GM19455 (cell line): ENCODE measurements around the gene ANGPTL4.
"Not testable (repeated sequence)": the region's sequence is repeated elsewhere in the genome, so short reads cannot be mapped to it uniquely, and the experiment has no call there.

ENCODE experiments used
- ATAC-seq: cut with Tn5 transposase; IDR thresholded peaks from one replicate; pipeline ENCODE4 v1.9.1; 2021; ENCODE audit not compliant: unreplicated experiment

Gene ANGPTL4

DNA sequence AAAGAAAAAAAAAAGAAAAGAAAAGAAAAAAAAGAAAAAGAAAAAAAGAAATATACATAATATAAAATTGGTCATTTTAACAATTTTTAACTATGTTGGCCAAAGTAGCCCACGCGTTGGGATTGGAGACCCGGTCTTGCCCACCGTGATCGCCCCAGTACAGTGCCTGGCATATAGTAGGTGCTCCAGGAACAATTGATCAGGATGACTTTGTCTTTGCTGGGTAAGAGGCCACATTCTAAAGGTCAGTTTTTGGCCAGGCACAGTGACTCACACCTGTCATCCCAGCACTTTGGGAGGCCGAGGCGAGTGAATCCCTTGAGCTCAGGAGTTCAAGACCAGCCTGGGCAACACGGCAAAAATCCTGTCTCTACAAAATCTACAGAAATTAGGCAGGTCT is 3.8 kb upstream of the ANGPTL4 start:
- ATAC-seq: no peak

DNA sequence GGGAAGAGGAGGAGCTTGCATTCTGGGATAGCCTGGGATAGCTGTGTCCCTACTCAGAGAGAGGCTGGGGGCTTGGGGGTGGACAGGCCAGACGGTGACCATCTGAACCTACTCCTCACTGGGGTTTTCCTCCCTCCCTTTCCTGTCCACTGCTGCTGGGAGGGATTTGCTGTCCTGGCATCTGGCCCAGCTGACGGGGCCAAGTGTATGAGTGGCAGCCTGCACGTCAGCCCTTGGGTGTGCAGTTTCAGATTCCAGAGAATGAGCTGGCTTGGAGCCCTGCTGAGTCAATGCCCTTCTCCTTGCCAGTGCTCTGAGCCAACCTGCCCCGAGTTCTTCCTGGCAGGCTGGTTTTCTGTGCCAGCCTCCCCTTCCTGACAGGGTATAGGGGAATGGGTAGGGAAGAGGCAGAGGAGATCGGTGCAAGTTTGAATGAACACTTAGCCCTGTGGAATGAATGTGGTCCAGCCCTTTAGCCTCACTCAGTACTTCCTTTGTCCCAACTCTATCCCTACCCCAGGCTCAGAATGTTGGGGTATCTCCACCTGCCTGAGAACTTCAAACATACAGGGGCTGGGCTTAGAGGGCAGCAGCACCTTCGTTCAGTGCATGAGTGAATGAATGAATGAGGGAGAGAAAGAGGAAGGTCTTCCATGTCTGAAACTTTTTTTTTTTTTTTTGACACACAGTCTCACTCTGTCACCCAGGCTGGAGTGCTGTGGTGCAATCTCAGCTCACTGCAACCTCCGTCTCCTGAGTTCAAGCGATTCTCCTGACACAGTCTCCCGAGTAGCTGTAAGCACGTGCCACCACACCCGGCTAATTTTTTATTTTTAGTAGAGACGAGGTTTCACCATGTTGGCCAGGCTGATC is 1.8 kb upstream of the ANGPTL4 start:
- ATAC-seq: no peak

DNA sequence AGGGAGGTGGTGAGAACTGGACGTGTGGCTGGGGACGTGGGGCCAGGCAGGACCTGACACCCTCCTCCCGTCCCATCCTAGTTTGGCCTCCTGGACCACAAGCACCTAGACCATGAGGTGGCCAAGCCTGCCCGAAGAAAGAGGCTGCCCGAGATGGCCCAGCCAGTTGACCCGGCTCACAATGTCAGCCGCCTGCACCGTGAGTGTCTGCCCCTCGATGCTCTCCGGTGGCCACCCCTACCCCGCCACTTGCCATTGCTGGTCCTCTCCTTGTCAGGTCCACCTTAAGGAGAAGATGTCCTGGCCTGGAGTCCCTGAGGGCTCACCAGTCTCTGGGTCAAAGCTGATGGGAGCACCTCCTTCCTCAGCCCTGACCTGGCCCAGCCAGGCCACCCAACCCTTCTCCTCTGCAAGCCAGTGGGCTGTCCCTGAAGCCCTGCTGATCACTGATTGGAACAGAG is 2.2 kb downstream of the ANGPTL4 start:
- no peak for ATAC-seq

DNA sequence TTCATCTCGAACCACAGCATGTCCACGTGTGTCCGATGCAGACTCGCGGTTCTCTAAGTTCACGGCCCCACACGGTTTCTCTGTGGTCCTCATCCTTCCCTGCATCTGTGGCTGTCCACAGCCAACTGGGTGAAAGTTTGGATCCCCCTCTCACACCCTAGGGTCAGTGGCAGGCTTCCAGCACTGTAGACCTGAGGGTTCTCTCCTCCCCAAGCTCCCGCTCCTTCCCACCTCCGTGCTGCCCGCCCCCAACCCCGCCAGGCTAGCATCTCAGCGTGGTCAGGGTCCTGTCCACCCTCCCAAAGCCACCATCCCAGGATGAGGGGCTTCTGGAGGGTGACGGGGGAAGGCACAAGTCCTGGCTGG is 3.0 kb downstream of the ANGPTL4 start:
- no peak for ATAC-seq

DNA sequence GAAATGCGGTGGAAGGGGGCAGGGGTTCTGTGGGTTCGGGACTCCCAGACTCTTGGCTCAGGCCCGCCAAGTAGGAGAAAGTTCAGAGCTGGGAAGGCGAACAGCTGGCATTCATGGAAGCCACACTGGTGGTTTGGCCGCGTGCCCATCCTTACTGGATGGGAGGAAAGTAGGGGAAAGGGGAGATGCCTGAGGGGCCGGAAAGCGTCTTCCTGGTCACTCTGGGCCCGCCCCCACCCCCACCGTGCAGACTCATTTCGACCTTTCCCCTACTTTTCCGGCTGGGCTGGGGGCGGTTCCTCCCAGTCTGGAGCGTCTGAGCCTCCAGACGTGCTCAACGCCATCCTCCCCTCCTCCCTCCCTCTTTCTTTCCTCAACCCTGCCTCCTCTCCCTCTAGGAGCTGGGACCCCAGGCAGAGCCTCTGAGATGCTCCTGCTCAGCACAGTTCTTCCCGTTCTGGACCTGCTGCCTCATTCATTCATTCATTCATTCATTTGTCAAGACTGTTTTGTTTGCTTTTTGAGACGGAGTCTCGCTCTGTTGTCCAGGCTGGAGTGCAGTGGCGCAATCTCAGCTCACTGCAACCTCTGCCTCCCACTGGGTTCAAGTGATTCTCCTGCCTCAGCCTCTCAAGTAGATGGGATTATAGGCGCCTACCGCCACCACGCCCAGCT is 3.5 kb downstream of the ANGPTL4 start:
- ATAC-seq: no peak

DNA sequence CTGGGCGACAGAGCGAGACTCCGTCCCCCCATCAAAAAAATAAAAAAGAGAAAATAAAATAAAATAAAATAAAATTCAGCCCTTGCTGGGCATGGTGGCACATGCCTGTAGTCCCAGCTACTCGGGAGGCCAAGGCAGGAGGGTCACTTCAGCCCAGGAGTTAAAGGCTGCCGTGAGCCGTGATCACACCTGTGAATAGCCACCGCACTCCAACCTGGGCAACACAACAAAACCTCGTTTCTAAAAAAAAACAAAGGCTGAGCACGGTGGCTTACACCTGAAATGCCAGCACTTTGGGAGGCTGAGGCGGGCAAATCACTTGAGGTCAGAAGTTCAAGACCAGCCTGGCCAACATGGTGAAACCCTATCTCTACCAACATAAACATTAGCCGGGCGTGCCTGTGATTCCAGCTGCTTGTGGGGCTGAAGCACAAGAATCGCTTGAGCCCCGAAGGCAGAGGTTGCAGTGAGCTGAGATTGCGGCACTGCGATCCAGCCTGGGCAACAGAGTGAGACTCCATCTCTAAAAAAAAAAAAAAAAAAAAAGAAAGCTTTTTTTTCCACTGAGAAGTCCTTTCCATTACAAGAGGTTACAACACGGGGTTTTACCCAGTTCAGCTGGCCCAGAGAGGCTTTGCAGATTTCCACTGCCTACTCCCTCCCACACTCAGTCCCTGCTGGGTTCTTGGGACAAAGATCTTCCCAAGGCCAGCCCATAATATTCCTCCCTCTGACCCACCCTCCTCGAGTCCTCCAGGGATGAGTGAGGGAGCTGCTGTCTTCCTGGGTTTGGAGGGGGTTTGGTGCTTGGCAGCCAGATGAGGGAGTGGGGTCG is 6.4 kb downstream of the ANGPTL4 start:
- no peak for ATAC-seq

DNA sequence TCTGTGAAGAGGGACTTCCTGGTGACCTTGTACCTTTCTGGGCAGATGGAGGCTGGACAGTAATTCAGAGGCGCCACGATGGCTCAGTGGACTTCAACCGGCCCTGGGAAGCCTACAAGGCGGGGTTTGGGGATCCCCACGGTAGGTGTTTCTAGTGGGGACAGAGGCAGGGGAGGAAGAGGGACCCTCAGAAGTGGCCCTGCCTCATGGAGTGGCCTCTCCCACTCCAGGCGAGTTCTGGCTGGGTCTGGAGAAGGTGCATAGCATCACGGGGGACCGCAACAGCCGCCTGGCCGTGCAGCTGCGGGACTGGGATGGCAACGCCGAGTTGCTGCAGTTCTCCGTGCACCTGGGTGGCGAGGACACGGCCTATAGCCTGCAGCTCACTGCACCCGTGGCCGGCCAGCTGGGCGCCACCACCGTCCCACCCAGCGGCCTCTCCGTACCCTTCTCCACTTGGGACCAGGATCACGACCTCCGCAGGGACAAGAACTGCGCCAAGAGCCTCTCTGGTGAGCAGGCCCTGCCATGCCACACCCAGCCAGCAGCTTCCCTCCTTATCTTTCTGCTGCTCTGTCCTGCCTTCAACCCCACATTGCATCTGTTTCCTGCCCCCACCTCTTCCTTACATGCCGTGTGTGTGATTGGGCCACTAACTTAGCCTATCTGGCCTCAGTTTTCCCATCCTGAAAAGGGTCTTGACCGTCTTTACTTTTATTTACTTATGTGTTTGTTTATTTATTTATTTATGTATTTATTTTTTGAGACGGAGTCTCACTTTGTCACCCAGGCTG is 7.3 kb downstream of the ANGPTL4 start:
- no peak for ATAC-seq

DNA sequence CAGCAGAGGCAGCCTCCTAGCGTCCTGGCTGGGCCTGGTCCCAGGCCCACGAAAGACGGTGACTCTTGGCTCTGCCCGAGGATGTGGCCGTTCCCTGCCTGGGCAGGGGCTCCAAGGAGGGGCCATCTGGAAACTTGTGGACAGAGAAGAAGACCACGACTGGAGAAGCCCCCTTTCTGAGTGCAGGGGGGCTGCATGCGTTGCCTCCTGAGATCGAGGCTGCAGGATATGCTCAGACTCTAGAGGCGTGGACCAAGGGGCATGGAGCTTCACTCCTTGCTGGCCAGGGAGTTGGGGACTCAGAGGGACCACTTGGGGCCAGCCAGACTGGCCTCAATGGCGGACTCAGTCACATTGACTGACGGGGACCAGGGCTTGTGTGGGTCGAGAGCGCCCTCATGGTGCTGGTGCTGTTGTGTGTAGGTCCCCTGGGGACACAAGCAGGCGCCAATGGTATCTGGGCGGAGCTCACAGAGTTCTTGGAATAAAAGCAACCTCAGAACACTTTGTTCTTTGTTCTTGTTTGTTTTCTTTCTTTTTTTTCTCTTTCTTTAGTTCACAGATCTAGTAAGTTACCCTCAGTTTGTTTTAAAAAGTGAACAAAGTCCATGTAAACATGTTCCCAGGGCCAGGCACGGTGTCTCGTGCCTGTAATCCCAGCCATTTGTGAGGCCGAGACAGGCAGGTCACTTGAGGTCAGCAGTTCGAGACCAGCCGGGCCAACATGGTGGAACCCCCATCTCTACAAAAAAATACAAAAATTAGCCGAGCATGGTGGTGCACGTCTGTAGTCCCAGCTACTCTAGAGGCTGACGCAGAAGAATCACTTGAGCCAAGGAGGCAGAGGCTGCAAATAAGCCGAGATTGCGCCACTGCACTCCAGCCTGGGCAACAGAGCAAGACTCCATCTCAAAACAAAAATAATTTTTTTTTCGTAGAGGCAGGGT is 10.2 kb downstream of the ANGPTL4 start:
- no peak for ATAC-seq

DNA sequence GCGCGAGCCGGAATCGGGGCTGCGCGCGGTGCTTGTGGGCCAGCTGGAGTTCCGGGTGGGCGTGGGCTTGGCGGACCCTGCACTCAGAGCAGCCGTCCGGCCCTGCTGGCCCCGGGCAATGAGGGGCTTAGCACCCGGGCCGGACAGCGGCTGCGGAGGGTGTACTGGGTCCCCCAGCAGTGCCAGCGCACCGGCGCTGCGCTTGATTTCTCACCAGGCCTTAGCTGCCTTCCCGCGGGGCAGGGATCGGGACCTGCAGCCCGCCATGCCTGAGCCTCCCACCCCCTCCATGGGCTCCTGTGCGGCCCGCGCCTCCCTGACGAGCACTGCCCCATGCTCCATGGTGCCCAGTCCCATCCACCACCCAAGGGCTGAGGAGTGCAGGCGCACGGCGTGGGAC is 11.8 kb downstream of the ANGPTL4 start:
- not testable (repeated sequence) for ATAC-seq

DNA sequence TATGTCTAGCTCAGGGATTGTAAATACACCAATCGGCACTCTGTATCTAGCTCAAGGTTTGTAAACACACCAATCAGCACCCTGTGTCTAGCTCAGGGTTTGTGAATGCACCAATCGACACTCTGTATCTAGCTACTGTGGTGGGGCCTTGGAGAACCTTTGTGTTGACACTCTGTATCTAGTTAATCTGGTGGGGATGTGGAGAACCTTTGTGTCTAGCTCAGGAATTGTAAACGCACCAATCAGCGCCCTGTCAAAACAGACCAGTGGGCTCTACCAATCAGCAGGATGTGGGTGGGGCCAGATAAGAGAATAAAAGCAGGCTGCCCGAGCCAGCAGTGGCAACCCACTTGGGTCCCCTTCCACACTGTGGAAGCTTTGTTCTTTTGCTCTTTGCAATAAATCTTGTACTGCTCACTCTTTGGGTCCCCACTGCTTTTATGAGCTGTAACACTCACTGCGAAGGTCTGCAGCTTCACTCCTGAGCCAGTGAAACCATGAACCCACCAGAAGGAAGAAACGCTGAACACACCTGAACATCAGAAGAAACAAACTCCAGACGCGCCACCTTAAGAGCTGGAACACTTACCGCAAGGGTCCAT is 12.5 kb downstream of the ANGPTL4 start:
- not testable (repeated sequence) for ATAC-seq

DNA sequence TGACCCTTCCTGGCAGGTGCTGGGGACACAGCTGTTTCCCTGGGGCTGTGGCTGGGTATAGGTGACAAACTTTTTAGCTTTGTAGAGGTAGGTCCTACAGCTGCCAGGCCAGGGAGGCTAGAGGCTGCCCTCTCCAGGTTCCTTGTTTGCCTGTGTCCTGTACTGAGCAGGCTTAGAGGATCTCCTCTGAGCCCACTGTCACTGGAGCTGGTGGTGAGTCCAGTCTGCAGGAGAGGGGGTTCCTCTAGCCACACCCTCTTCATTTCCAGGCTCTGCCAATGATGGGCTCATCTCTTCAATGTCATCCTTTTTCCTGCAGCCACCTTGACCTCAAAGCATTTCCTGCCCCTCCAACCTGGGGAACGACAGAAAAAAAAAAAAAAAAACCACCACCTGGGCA is 13.6 kb downstream of the ANGPTL4 start:
- ATAC-seq: no peak

DNA sequence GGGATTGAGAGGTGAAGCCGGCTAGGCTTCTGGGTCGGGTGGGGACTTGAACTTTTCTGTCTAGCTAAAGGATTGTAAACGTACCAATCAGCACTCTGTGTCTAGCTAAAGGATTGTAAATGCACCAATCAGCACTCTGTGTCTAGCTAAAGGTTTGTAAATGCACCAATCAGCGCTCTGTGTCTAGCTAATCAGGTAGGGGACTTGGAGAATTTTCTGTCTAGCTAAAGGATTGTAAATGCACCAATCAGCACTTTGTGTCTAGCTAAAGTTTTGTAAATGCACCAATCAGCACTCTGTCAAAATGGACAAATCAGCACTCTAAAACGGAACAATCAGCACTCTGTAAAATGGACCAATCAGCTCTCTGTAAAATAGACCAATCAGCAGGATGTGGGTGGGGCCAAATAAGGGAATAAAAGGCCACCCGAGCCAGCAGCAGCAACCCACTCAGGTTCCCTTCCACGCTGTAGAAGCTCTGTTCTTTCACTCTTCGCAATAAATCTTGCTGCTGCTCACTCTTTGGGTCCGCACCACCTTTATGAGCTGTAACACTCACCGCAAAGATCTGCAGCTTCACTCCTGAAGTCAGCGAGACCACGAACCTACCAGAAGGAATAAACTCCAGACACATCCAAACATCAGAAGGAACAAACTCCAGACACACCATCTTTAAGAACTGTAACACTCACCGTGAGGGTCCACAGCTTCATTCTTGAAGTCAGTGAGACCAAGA is 15.4 kb downstream of the ANGPTL4 start:
- ATAC-seq: not testable (repeated sequence)

DNA sequence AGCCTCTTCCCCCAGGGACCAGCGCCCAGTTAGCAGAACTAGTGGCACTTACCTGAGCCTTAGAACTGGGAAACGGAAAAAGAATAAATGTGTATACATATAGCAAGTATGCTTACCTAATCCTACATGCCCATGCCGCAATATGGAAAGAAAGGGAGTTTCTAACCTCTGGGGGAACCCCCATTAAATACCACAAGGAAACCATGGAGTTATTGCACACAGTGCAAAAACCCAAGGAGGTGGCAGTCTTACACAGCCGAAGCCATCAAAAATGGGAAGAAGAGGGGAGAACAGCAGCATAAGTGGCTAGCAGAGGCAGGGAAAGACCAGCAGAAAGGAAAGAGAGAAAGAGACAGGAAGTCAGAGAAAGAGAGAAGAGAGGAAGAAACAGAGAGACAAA is 20.6 kb downstream of the ANGPTL4 start:
- ATAC-seq: not testable (repeated sequence)

DNA sequence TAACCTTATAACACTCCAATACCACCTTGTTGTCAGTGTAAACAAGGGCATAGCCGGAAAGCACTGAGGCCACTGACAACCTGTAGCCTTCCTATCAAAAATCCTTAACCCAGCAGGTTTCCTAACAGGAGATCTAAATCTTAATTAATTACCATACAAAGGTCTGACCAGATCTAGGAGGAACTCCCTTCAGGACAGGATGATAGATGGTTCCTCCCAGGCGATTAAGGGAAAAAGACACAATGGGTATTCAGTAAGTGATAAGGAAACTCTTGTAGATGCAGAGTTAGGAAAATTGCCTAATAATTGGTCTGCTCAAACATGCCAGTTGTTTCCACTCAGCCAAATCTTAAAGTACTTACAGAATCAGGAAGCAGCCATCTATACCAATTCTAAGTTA is 21.1 kb downstream of the ANGPTL4 start:
- ATAC-seq: not testable (repeated sequence)

DNA sequence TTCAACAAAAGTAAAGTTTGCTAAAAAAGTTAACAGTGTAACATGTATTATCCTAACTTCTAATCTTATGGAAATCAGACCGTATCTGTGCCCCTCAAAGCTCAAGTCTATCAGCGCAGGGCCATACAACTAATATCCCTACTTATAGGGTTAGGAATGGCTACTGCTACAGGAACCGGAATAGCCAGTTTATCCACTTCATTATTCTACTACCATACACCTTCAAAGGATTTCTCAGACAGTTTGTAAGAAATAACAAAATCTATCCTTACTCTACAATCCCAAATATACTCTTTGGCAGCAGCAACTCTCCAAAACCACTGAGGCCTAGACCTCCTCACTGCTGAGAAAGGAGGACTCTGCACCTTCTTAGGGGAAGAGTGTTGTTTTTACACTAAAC is 21.6 kb downstream of the ANGPTL4 start:
- ATAC-seq: not testable (repeated sequence)

DNA sequence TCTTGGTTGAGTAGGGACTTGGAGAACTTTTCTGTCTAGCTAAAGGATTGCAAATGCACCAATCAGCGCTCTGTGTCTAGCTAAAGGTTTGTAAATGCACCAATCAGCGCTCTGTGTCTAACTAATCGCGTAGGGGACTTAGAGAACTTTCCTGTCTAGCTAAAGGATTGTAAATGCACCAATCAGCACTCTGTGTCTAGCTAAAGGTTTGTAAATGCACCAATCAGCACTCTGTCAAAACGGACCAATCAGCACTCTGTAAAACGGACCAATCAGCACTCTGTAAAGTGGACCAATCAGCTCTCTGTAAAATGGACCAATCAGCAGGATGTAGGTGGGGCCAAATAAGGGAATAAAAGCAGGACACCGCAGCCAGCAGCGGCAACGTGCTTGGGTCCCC is 22.5 kb downstream of the ANGPTL4 start:
- ATAC-seq: not testable (repeated sequence)

DNA sequence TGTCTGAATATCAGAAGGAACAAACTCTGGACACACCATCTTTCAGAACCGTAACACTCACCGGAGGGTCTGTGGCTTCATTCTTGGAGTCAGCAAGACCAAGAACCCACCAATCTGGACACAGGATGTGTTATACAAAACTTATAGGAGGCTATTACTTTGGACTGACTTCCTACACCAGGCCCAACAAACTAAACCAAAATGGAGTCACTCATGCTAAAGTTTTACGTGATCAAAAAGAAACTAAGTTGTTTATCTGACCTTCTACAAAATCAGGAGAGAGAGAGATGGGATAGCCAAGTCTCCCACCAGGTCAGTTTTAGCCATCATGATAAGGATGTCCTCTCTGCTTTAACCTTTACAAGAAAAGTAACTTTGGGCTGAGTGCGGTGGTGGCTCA is 23.0 kb downstream of the ANGPTL4 start:
- no peak for ATAC-seq
